Karpas-422 (cell line): ENCODE measurements around the gene PIK3C3. TPM values are rescaled to one million over a fixed set of nuclear protein-coding genes. Genes with fewer than 3 reads are reported as not detected.

Source experiments
- DNase-seq: peaks from one replicate; pipeline ENCODE4 v3.0.0-alpha.2; 2015
- H2AFZ ChIP-seq: fragments of 200-600 bp; sonication (generic); 2 replicates; pipeline ENCODE4 v1.6.1; 2014; ENCODE audit warnings: antibody characterized with exemption, low read length, mixed read lengths
- H3K27ac ChIP-seq: fragments of 200-600 bp; sonication (generic); 2 replicates; pipeline ENCODE4 v1.5.1; 2014; ENCODE audit warnings: mild to moderate bottlenecking, low read length, moderate library complexity
- H3K27me3 ChIP-seq: fragments of 200-600 bp; sonication (generic); 2 replicates; pipeline ENCODE4 v1.6.1; 2014; ENCODE audit warnings: low read length, mixed read lengths
- H3K36me3 ChIP-seq: fragments of 200-600 bp; sonication (generic); 2 replicates; pipeline ENCODE4 v1.6.1; 2014; ENCODE audit warnings: low read length, mixed read lengths; ENCODE audit not compliant: insufficient read depth
- H3K4me1 ChIP-seq: fragments of 200-600 bp; sonication (generic); 2 replicates; pipeline ENCODE4 v1.6.1; 2014; ENCODE audit warnings: mild to moderate bottlenecking, low read length, mixed read lengths
- H3K4me2 ChIP-seq: fragments of 200-600 bp; sonication (generic); 2 replicates; pipeline ENCODE4 v1.6.1; 2014; ENCODE audit warnings: low read length, low read depth, mild to moderate bottlenecking; ENCODE audit not compliant: poor library complexity, severe bottlenecking
- H3K4me3 ChIP-seq: fragments of 200-600 bp; sonication (generic); 2 replicates; pipeline ENCODE4 v1.5.1; 2014; ENCODE audit warnings: mild to moderate bottlenecking, antibody characterized with exemption, low read length, mixed read lengths
- H3K79me2 ChIP-seq: fragments of 200-600 bp; sonication (generic); 2 replicates; pipeline ENCODE4 v1.6.1; 2014; ENCODE audit warnings: mild to moderate bottlenecking, low read length, mixed read lengths
- H3K9ac ChIP-seq: fragments of 200-600 bp; sonication (generic); 2 replicates; pipeline ENCODE4 v1.6.0; 2014; ENCODE audit warnings: low read length
- H3K9me2 ChIP-seq: fragments of 200-600 bp; sonication (generic), shearing (Covaris generic); replicated peaks from 2 replicates; pipeline ENCODE4 v1.6.0; 2014; ENCODE audit warnings: mild to moderate bottlenecking, low read length, moderate library complexity; ENCODE audit not compliant: insufficient read depth
- H3K9me3 ChIP-seq: fragments of 300-700, 200-600 bp; sonication (generic); 2 replicates; pipeline ENCODE4 v1.6.1; 2014; ENCODE audit warnings: low read length, mixed read lengths
- H4K20me1 ChIP-seq: fragments of 200-600 bp; sonication (generic); 2 replicates; pipeline ENCODE4 v1.6.1; 2014; ENCODE audit warnings: mild to moderate bottlenecking, antibody characterized with exemption, low read length, low read depth; ENCODE audit not compliant: insufficient read depth
- total RNA-seq: library from RNA; depleted of rRNA; stranded (reverse); fragments of >200 nt; shearing (Covaris generic); gene quantifications from 2 replicates; pipeline ENCODE4 v1.2.3, GENCODE V29; 2014; ENCODE audit warnings: low replicate concordance

PIK3C3 gene
- total RNA-seq, 1 experiment from 2014 or later = 61.1 TPM

GRCh38 chr18:42032447-42032846 is 77.4 kb downstream of the PIK3C3 start:
- no peaks in the 10 kb centered on the region for H4K20me1 ChIP-seq
- no peak overlapping the region for H3K4me3 ChIP-seq
- no peak overlapping the region for H3K27ac ChIP-seq
- H3K9ac ChIP-seq = no peak overlapping the region
- no peaks in the 10 kb centered on the region for H3K9me2 ChIP-seq
- DNase-seq = no peak
- H3K4me1 ChIP-seq = no peaks in the 10 kb centered on the region
- no peak overlapping the region for H2AFZ ChIP-seq
- no peaks in the 10 kb centered on the region for H3K79me2 ChIP-seq
- no peak overlapping the region for H3K4me2 ChIP-seq
- H3K36me3 ChIP-seq = peaks cover 40% of the 10 kb centered on the region
- H3K27me3 ChIP-seq = no peaks in the 10 kb centered on the region
- H3K9me3 ChIP-seq = no peaks in the 10 kb centered on the region

GRCh38 chr18:42033137-42033810 is 78.2 kb downstream of the PIK3C3 start:
- DNase-seq = no peak

DNA sequence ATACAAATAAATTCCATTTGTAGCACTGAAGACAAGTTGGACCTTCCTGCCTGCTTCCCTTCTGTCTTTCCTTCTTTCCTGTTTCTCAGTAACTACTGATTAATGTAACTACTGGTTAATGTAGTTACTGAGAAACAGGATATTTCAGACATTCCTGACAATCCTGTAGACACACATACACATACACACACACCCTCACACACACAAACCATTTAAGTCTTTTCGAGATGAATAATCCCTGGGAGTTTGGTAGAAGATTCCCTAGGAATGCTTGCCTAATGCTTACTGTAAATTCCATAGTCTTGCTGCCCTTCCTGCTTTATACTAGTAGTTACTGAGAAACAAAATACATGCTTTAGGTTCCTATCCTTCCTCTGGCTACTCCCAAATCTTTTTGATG is 83.9 kb downstream of the PIK3C3 start:
- no peaks in the 10 kb centered on the region for H3K9me3 ChIP-seq
- peaks cover 54% of the 10 kb centered on the region for H3K36me3 ChIP-seq
- no peak overlapping the region for H3K4me3 ChIP-seq

More at GRCh38 chr18:42033137-42033810, 78.2 kb downstream of the PIK3C3 start:
- no peaks in the 10 kb centered on the region for H3K4me1 ChIP-seq
- H3K9me3 ChIP-seq = no peaks in the 10 kb centered on the region
- H3K79me2 ChIP-seq = no peaks in the 10 kb centered on the region
- H4K20me1 ChIP-seq = no peaks in the 10 kb centered on the region
- H3K27ac ChIP-seq = no peak overlapping the region
- H3K9ac ChIP-seq = no peak overlapping the region
- H2AFZ ChIP-seq = no peak overlapping the region
- H3K9me2 ChIP-seq = no peaks in the 10 kb centered on the region
- H3K4me3 ChIP-seq = no peak overlapping the region
- no peaks in the 10 kb centered on the region for H3K27me3 ChIP-seq
- no peak overlapping the region for H3K4me2 ChIP-seq
- peaks cover 47% of the 10 kb centered on the region for H3K36me3 ChIP-seq

DNA sequence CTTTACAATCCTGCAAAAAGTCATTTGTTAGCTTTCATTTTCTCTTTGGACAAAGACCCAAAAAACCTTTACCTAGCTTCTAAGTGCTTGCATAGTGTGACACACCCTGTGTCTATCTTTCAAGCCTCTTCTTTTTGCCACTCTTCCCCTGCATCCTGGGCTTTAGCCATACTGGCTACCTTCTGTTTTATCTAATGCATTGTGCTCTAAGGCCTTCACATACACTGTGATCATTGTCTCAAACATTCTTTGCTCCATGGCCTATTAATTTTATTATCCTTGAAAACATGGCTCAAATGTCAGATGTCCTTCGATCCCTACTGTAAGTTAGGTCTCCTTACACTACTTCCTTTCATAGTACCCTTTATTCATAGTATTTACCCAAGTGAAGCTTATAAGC is 84.4 kb downstream of the PIK3C3 start:
- peaks cover 51% of the 10 kb centered on the region for H3K36me3 ChIP-seq
- H3K9me3 ChIP-seq = no peaks in the 10 kb centered on the region
- no peaks in the 10 kb centered on the region for H3K4me1 ChIP-seq
- H2AFZ ChIP-seq = no peak overlapping the region
- no peak overlapping the region for H3K4me3 ChIP-seq
- H3K27me3 ChIP-seq = no peaks in the 10 kb centered on the region
- no peak overlapping the region for H3K4me2 ChIP-seq
- no peak overlapping the region for H3K9ac ChIP-seq
- DNase-seq = no peak
- H3K79me2 ChIP-seq = no peaks in the 10 kb centered on the region
- H3K27ac ChIP-seq = no peak overlapping the region
- no peaks in the 10 kb centered on the region for H4K20me1 ChIP-seq
- H3K9me2 ChIP-seq = no peaks in the 10 kb centered on the region

More for the DNA sequence above, 83.9 kb downstream of the PIK3C3 start:
- no peak for DNase-seq
- Histone ChIP-seq H3K27ac (no peak overlapping the region), H3K4me1 (no peaks in the 10 kb centered on the region), H3K9ac (no peak overlapping the region), H3K27me3 (no peaks in the 10 kb centered on the region), H3K9me2 (no peaks in the 10 kb centered on the region), H3K79me2 (no peaks in the 10 kb centered on the region), H4K20me1 (no peaks in the 10 kb centered on the region), H3K4me2 (no peak overlapping the region), H2AFZ (no peak overlapping the region)

- H3K4me2 ChIP-seq = no peak overlapping the region
- H4K20me1 ChIP-seq = no peaks in the 10 kb centered on the region
- H3K36me3 ChIP-seq = peaks cover 44% of the 10 kb centered on the region; the same call in 1 of the 2 replicates
Observed at GRCh38 chr18:42041793-42042192, 86.8 kb downstream of the PIK3C3 start.

GRCh38 chr18:42045346-42045745 is 90.3 kb downstream of the PIK3C3 start:
- H3K36me3 ChIP-seq = peaks cover 35% of the 10 kb centered on the region; the same call in 1 of the 2 replicates
- H3K9me2 ChIP-seq = no peaks in the 10 kb centered on the region
- no peaks in the 10 kb centered on the region for H3K27me3 ChIP-seq
- H2AFZ ChIP-seq = no peak overlapping the region
- H3K4me1 ChIP-seq = no peaks in the 10 kb centered on the region
- H3K9ac ChIP-seq = no peak overlapping the region
- no peak overlapping the region for H3K4me3 ChIP-seq
- H3K9me3 ChIP-seq = no peaks in the 10 kb centered on the region
- H4K20me1 ChIP-seq = no peaks in the 10 kb centered on the region
- 0 out of 2 replicates have a peak, but pooled peaks cover 4% of the 10 kb centered on the region for H3K79me2 ChIP-seq
- no peak overlapping the region for H3K4me2 ChIP-seq
- no peak overlapping the region for H3K27ac ChIP-seq
- no peak for DNase-seq

More at GRCh38 chr18:42041793-42042192, 86.8 kb downstream of the PIK3C3 start:
- H3K27ac ChIP-seq = no peak overlapping the region
- H3K4me3 ChIP-seq = no peak overlapping the region
- no peaks in the 10 kb centered on the region for H3K9me2 ChIP-seq
- H3K9ac ChIP-seq = no peak overlapping the region
- H3K27me3 ChIP-seq = no peaks in the 10 kb centered on the region
- H3K79me2 ChIP-seq = 0 out of 2 replicates have a peak, but pooled peaks cover 4% of the 10 kb centered on the region
- H2AFZ ChIP-seq = no peak overlapping the region
- DNase-seq = no peak
- H3K9me3 ChIP-seq = no peaks in the 10 kb centered on the region
- no peaks in the 10 kb centered on the region for H3K4me1 ChIP-seq

- Histone ChIP-seq H3K9me2 (no peaks in the 10 kb centered on the region), H3K9me3 (no peaks in the 10 kb centered on the region), H3K27me3 (no peaks in the 10 kb centered on the region), H4K20me1 (no peaks in the 10 kb centered on the region), H2AFZ (no peak overlapping the region), H3K36me3 (peaks cover 20% of the 10 kb centered on the region; the same call in 1 of the 2 replicates), H3K4me1 (peaks cover 9% of the 10 kb centered on the region), H3K4me2 (no peak overlapping the region), H3K27ac (no peak overlapping the region), H3K4me3 (no peak overlapping the region), H3K79me2 (0 out of 2 replicates have a peak, but pooled peaks cover 4% of the 10 kb centered on the region), H3K9ac (no peak overlapping the region)
- no peak for DNase-seq
Observed at GRCh38 chr18:42047721-42048120, 92.7 kb downstream of the PIK3C3 start.

DNA sequence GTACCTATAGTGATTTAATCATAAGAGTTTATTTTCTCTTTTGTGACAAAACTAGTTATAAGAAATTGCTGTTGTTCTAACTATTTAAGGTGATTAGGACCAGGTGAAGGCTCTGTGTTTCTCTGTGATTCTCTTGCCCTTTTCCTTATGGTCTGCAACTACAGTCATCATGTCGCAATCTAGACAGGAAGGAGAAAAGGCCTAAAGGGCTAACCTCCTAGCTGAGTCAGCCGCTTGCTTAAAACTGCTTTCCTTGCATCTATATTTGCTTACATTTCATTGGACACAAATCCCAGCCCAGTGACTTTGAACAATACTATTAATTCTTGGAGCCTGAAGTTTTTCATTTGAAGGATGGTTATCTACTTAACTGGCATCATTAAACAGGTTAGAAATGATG is 93.1 kb downstream of the PIK3C3 start:
- no peaks in the 10 kb centered on the region for H3K9me3 ChIP-seq
- no peak overlapping the region for H3K4me3 ChIP-seq
- H3K27me3 ChIP-seq = no peaks in the 10 kb centered on the region
- no peak for DNase-seq
- 0 out of 2 replicates have a peak, but pooled peaks cover 4% of the 10 kb centered on the region for H3K79me2 ChIP-seq
- H3K36me3 ChIP-seq = peaks cover 19% of the 10 kb centered on the region; the same call in 1 of the 2 replicates
- H2AFZ ChIP-seq = no peak overlapping the region
- H3K4me2 ChIP-seq = no peak overlapping the region
- no peaks in the 10 kb centered on the region for H4K20me1 ChIP-seq
- no peaks in the 10 kb centered on the region for H3K9me2 ChIP-seq
- no peak overlapping the region for H3K27ac ChIP-seq
- no peak overlapping the region for H3K9ac ChIP-seq
- H3K4me1 ChIP-seq = peaks cover 13% of the 10 kb centered on the region
